NK-92 (cell line): ENCODE measurements around the gene DRAM1.
"Not testable (repeated sequence)": the region's sequence is repeated elsewhere in the genome, so short reads cannot be mapped to it uniquely, and the experiment has no call there.

Experiments used
- DNase-seq: peaks from one replicate; lab custom pipeline; 2025; ENCODE audit not compliant: unreplicated experiment; lab: John Stamatoyannopoulos, UW

DRAM1 gene

DNA sequence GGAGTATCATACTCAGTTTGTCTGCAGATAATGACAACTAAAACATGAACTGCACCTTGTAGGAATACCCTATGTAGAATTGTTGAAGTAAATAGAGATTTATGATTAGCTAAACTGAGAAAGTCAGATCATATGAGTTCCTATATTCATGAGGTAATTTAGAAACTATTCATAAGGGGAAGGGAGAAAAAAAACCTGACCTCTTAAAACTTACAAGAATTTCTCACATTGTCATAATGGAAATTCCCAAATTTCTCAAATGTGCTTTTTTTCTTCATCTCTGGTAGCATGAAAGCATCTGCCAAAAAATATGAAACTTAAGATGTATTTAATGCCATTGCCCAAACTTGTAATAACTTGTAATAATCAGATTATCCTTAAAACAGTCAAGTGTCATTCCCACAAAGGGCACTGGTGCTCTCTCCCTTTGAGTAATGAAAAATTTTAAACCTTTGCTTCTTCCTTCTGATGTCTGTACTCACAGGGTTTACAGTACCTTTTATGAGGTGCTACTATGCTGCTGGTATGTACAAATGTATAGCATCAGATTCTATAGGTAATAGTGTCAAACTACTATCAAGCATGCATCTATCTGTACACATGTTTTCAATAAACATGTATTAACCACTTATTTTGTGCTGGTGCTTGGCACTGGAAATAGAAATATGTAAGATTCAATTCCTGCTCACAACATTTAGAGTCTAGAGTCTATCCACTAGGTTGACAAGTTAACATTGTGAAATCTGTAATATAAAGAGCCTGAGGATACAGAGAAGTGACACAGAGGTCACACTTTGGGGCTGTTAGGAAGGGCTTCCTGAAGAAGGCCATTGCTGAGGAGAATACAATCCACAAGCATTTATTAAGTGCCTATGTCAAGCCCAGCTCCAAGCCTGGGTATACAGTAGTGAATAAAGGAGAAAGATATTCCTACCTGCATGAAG lies 17.4 kb upstream of the DRAM1 start:
- DNase-seq = no peak

GRCh38 chr12:101861688-101862087 lies 15.7 kb upstream of the DRAM1 start:
- not testable (repeated sequence) for DNase-seq

DNA sequence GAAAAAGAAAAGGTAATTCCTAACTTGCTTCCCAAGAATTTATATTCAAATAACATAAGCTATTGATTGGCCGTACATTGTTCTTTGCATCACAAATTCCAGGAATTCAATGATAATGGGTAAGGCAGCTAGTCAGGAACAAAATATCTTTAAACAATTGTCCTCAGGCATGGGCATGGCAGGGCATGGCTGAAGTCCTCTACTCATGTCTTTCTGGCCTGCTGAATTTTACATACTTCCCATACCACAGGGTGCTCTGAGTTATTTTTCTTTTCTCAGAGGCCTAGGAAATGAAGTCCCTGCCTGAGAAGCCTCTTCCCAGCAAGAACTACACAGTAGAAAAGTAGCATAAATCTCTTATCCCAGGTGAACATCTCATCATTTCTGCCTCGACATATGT lies 15.1 kb upstream of the DRAM1 start:
- DNase-seq = no peak

GRCh38 chr12:101863981-101864380 lies 13.4 kb upstream of the DRAM1 start:
- DNase-seq = no peak

DNA sequence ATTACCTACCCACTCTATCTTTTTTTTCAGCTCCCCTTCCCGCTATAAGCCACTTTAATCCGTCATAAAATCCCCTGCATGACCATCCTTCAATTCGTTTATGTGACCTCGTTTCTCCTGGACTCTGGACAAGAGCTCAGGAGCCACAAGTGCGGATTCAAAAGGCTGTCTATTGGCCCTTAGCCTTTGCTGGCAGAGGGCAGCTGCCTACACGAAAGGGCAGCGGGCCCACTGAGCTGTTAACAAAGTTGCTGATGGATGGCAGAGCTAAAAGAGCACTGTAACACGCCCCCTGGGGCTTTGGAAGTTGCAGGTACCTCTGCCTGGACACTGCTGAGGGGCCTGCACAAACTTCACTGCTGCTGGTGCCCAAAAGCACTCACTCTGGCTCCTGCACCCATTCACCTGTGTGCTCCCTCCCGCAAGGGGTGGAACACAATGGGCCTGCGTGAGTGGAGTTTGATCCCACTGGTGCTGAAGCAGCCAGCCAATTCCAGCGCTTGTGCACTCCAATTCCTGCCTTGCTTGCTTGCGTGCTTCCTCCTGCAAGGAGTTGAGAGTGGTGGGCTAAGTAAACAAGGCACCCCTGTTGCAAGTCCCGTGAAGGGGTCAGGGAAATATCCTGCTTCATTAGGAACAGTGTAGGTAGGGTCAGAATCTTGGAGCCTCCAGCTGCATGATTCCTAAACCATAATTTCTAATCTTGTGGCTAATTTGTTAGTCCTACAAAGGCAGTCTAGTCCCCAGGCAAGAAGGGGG lies 10.6 kb upstream of the DRAM1 start:
- DNase-seq = no peak

GRCh38 chr12:101867619-101868018 lies 9.8 kb upstream of the DRAM1 start:
- not testable (repeated sequence) for DNase-seq

DNA sequence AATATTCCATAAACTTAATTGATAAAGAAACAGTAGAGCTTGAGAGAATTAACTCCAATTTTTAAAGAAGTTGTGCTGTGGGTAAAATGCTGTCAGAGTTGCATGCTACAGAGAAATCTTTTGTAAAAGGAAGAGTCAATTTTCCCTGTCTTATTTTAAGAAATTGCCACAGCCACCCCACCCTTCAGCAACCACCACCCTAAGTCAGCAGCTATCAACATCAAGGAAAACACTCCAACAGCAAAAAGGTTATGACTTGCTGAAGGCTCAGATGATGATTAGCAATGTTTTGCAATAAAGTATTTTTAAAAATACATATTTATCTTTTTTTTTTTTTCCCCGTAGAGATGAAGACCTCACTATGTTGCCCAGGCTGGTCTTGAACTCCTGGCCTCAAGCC lies 6.5 kb upstream of the DRAM1 start:
- DNase-seq = no peak

DNA sequence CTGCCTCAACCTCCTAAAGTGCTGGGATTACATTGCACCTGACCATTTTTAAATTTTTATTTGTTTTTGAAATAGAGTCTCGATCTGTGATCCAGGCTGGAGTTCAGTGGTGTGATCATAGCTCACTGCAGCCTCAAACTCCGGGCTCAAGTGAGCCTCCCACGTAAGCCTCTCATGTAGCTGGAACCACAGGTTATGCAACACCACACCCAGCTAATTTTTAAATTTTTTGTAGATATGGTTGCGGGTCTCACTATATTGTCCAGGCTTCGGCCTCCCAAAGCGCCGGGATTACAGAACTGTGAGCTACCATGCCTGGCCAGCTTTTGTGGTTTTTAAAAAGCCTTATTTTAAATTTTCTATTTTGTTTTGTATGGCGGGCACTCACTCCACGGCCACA lies 2.2 kb upstream of the DRAM1 start:
- no peak for DNase-seq

DNA sequence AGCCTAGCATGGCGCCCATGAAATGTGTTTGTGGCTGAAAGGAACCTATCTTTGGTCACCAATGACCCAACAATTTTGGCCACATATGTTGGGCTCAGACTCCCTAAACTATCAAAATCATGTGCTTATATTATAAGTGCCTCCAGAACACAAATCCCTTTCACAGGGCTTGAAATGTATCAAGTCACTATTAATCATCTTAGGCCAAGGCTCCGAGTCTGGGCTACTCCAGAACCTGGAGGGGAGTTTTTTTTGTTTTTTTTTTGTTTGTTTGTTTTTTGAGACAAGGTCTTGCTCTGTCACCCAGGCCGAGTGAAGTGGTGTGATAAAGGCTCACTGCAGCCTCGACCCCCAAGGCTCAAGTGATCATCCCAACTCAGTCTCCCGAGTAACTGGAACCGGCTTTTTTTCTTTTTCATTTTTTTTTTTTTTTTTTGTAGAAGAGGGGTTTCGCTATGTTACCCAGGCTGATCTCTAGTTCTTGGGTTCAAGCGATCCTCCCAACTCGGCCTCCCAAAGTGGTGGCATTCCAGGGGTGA lies 989 bp upstream of the DRAM1 start:
- DNase-seq = no peak

GRCh38 chr12:101877806-101878242 lies 444 bp downstream of the DRAM1 start:
- no peak for DNase-seq

GRCh38 chr12:101878243-101878821 lies 952 bp downstream of the DRAM1 start:
- no peak for DNase-seq

DNA sequence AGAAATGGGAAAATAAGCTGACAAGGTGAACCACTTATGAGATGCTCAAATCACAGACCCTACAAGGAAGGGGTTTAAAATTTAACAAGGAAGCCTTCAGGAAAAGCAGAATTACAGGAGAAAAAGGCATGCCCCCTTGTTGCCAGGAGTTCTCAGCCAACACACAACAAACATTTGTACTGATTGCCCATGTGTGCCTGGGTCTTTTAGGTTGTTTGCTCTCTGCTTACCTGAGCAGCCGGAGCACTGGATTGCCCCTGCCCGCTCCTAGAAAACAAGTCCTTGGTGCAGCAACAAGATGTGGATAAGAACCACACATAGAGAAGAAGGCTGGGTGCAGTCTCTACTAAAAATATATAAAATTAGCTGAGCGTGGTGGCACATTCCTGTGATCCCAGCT lies 3.4 kb downstream of the DRAM1 start:
- no peak for DNase-seq

- DNase-seq = no peak
Observed at GRCh38 chr12:101881228-101881627, 3.8 kb downstream of the DRAM1 start.

DNA sequence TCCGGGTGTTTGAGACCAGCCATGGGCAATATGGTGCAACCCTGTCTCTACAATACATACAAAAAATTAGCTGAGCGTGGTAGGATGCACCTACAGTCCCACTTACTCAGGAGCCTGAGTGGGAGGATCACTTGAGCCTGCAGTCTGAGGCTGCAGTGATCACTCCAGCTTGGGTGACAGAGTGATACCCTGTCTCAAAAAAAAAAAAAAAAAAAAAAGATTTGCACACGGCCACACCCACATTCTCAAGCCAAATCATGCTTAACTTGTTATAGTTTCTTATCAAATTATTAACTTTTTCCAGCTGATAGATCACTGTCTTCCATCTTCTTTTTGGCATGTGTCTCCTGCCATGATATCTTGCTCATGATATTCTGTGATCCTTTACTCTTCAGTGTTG lies 6.8 kb downstream of the DRAM1 start:
- no peak for DNase-seq

DNA sequence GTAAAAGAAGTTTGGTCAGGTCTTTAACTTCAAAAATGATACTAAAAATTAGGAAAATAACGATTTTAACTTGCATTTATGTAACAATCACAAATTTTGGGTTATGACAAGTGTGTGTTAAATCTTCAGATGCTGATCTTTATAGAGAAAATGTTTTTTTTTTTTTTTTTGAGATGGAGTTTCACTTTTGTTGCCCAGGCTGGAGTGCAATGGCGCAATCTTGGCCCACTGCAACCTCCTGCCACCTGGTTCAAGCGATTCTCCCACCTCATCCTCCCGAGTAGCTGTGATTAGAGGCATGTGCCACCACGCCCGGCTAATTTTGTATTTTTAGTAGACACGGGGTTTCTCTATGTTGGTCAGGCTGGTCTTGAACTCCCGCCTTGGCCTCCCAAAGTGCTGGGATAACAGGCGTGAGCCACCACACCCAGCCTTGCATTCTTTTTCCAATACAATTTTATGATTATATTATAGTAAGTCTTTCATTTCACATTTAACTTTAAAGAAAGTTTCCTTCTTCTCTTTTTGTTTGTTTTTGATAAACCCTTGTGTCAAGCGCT lies 7.5 kb downstream of the DRAM1 start:
- DNase-seq = not testable (repeated sequence)

- no peak for DNase-seq
Observed at GRCh38 chr12:101885912-101886561, 8.7 kb downstream of the DRAM1 start.

GRCh38 chr12:101889211-101889752 lies 11.9 kb downstream of the DRAM1 start:
- DNase-seq = no peak

DNA sequence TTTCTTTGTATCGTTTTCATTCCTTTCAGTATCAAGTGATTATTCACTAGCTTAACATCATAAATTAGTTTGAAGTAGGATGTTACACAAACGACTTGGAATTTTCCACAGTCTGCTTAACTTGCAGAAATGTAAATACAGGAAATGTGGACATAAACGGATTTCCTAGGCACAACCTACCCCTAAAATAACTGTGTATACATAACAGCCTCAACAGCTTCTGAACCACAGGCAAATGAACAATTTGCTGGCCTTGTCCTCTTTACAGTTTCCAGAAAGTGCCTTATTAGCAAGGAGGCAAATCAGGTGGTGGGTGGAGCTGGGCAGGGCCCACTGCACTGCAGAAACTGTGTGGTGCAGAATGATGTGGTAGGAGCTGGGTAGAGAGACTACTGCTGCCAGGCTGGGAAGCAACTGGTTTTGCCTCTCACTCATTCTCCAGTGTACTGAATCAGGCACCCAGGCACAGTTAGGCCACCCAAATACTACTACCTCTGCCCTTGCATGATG lies 14.1 kb downstream of the DRAM1 start:
- no peak for DNase-seq

DNA sequence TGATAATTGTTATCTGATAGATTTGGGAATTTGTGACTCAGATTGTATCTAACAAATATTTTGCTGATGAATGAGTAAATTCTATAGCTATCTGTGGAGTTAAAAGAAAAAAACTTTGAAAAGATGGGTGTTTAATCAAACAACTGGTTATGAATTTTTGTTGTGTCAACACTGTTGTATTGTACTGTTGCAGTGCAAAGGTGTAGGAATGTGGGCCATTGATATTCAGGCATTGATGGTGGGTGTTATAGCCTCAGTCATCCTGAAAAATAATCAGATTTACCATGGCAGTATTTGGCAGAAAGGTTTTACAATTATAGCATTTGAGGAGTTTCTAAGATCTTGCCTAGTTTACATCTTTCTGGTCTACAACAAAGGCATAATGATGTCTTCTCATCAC lies 15.4 kb downstream of the DRAM1 start:
- DNase-seq = no peak

DNA sequence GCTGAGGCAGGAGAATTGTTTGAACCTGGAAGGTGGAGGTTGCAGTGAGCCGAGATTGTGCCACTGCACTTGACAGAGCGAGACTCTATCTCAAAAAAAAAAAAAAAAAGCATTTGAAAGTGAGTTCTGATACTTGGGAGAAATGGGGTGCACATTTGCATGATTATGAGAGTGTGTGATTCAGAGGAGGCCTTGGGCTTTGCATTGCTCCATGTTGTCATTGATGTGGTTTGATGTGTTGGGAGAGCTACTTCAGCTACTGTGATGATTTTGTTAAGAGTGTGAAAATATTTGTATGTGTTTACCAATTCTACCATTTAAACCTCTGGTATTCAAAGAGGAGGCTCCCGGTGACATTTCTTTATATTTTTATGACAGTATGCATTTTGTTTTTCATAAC lies 24.4 kb downstream of the DRAM1 start:
- no peak for DNase-seq
